HCT116 (cell line): ENCODE measurements around the gene RBM28. TPM values are rescaled to one million over a fixed set of nuclear protein-coding genes. Genes with fewer than 3 reads are reported as not detected.

Experiments used
- ATAC-seq: fragments of 200-7000 bp; cut with Tn5 transposase; 2 replicates; pipeline ENCODE4 v1.9.1; 2020; ENCODE audit warnings: mild to moderate bottlenecking, moderate library complexity
- BruUV-seq: library from RNA; stranded (reverse); fragments of 400-500 nt; replicated peaks from 2 replicates; lab custom pipeline; 2021; lab: Mats Ljungman, UMichigan
- CTCF ChIA-PET: fragments of 300-600 bp; sonication (Branson Sonifier 250); formaldehyde crosslinking; loops from one replicate; lab custom pipeline; 2021; ENCODE audit warnings: antibody characterized with exemption; lab: Charles Lee
- POLR2A ChIA-PET: fragments of 300-600, 350-600 bp; sonication (Branson Sonifier 250); formaldehyde crosslinking; loops from one replicate; lab custom pipeline; 2021; ENCODE audit warnings: antibody characterized with exemption; lab: Charles Lee
- RAD21 ChIA-PET, 2 experiments: fragments of 300-600 bp; sonication (Branson Sonifier 250); formaldehyde crosslinking; loops; one replicate each; lab custom pipeline; 2023; ENCODE audit warnings: low total read pairs in 2 of 2; ENCODE audit not compliant: uncharacterized antibody in 2 of 2, unreplicated experiment in 2 of 2, low non-redundant PET in 1 of 2; lab: Charles Lee
- DNase-seq: peaks from one replicate; pipeline ENCODE4 v3.0.0-alpha.2; 2010; ENCODE audit warnings: low read depth, low spot score
- H2AFZ ChIP-seq: fragments of 200-600 bp; shearing (Covaris generic), sonication (generic); 2 replicates; pipeline ENCODE4 v1.6.1; 2017; ENCODE audit warnings: low read depth, mixed run types, mixed read lengths, antibody characterized with exemption, low read length; ENCODE audit not compliant: poor library complexity, severe bottlenecking
- H3K27ac ChIP-seq: 2 replicates; pipeline ENCODE4 v1.5.1; 2012; ENCODE audit warnings: low read depth, low read length
- H3K27me3 ChIP-seq: fragments of 200-600 bp; sonication (generic); 2 replicates; pipeline ENCODE4 v1.6.1; 2016; ENCODE audit warnings: mixed run types, low read length, mixed read lengths; ENCODE audit not compliant: insufficient read depth
- H3K36me3 ChIP-seq, 2 experiments: fragments of 200-500 bp in 1 of 2; fragments of 200-600 bp in 1 of 2; sonication (Bioruptor generic) in 1 of 2; sonication (generic) in 1 of 2; 2 replicates each; pipeline versions ENCODE4 v1.5.1 to v1.6.1; 2014 to 2016; ENCODE audit warnings: low read length in 2 of 2, inconsistent platforms in 1 of 2, mixed read lengths in 1 of 2, mixed run types in 1 of 2; ENCODE audit not compliant: insufficient read depth in 2 of 2, control insufficient read depth in 1 of 2
- H3K4me1 ChIP-seq, 2 experiments: fragments of 200-600 bp in 1 of 2; sonication (generic) in 1 of 2; 2 replicates each; pipeline versions ENCODE4 v1.5.1 to v1.6.1; 2012 to 2017; ENCODE audit warnings: low read length in 2 of 2, inconsistent platforms in 1 of 2, mild to moderate bottlenecking in 1 of 2, mixed read lengths in 1 of 2, mixed run types in 1 of 2, moderate library complexity in 1 of 2; ENCODE audit not compliant: insufficient read depth in 2 of 2, control insufficient read depth in 1 of 2
- H3K4me2 ChIP-seq: fragments of 200-600 bp; sonication (generic); 2 replicates; pipeline ENCODE4 v1.6.1; 2017; ENCODE audit warnings: mixed run types, low read length, mixed read lengths
- H3K4me3 ChIP-seq, 2 experiments: fragments of 200-600 bp in 1 of 2; sonication (generic) in 1 of 2; replicated peaks in 1 of 2; 2 replicates each; pipeline ENCODE4 v1.5.1; 2011 to 2016; ENCODE audit warnings: low read length in 2 of 2, control low read depth in 1 of 2, low read depth in 1 of 2, mild to moderate bottlenecking in 1 of 2, mixed read lengths in 1 of 2, mixed run types in 1 of 2
- H3K79me2 ChIP-seq: fragments of 200-600 bp; sonication (generic); 2 replicates; pipeline ENCODE4 v1.6.1; 2017; ENCODE audit warnings: mild to moderate bottlenecking, mixed run types, low read length, moderate library complexity, mixed read lengths; ENCODE audit not compliant: insufficient read depth
- H3K9ac ChIP-seq: fragments of 200-600 bp; sonication (generic); 2 replicates; pipeline ENCODE4 v1.6.1; 2016; ENCODE audit warnings: low read length, mixed read lengths
- H3K9me2 ChIP-seq: fragments of 200-600 bp; sonication (generic), shearing (Covaris generic); 2 replicates; pipeline ENCODE4 v1.6.1; 2017; ENCODE audit warnings: mixed run types, mild to moderate bottlenecking, moderate library complexity; ENCODE audit not compliant: insufficient read depth
- H3K9me3 ChIP-seq, 2 experiments: fragments of 200-500 bp in 1 of 2; fragments of 200-600 bp in 1 of 2; sonication (Bioruptor generic) in 1 of 2; sonication (generic) in 1 of 2; 2 replicates each; pipeline ENCODE4 v1.6.1; 2014 to 2017; ENCODE audit warnings: low read length in 2 of 2, mixed read lengths in 2 of 2, inconsistent platforms in 1 of 2, low read depth in 1 of 2, mild to moderate bottlenecking in 1 of 2, mixed run types in 1 of 2, moderate library complexity in 1 of 2; ENCODE audit not compliant: control insufficient read depth in 1 of 2, insufficient read depth in 1 of 2
- H4K20me1 ChIP-seq: fragments of 200-600 bp; sonication (generic), shearing (Covaris generic); 2 replicates; pipeline ENCODE4 v1.6.1; 2017; ENCODE audit warnings: mixed run types, mild to moderate bottlenecking, moderate library complexity; ENCODE audit not compliant: insufficient read depth
- CEBPB ChIP-seq: IDR thresholded peaks from 2 replicates; pipeline ENCODE4 v1.6.1; 2012; ENCODE audit warnings: low read depth
- EGR1 ChIP-seq: IDR thresholded peaks from 2 replicates; pipeline ENCODE4 v1.6.1; 2012; ENCODE audit warnings: low read depth
- ELF1 ChIP-seq: IDR thresholded peaks from 2 replicates; pipeline ENCODE4 v1.6.1; 2012; ENCODE audit warnings: low read depth, borderline replicate concordance
- JUND ChIP-seq: IDR thresholded peaks from 2 replicates; pipeline ENCODE4 v1.6.1; 2012
- POLR2A ChIP-seq: IDR thresholded peaks from 2 replicates; pipeline ENCODE4 v1.7.0; 2011; ENCODE audit warnings: borderline replicate concordance; ENCODE audit not compliant: insufficient read depth, insufficient read length; ENCODE audit errors: extremely low read depth
- POLR2AphosphoS5 ChIP-seq: IDR thresholded peaks from 2 replicates; pipeline ENCODE4 v1.6.1; 2011; ENCODE audit warnings: mild to moderate bottlenecking, low read depth, low read length, moderate library complexity
- RAD21 ChIP-seq: IDR thresholded peaks from 2 replicates; pipeline ENCODE4 v1.6.1; 2012; ENCODE audit warnings: low read depth, mild to moderate bottlenecking
- SIN3A ChIP-seq: IDR thresholded peaks from 2 replicates; pipeline ENCODE4 v1.6.1; 2012; ENCODE audit warnings: low read depth
- SP1 ChIP-seq: IDR thresholded peaks from 2 replicates; pipeline ENCODE4 v1.6.1; 2012; ENCODE audit warnings: low read depth
- SRF ChIP-seq: IDR thresholded peaks from 2 replicates; pipeline ENCODE4 v1.6.1; 2012; ENCODE audit warnings: low read depth
- TCF7L2 ChIP-seq: IDR thresholded peaks from 2 replicates; pipeline ENCODE4 v1.7.0; 2011; ENCODE audit warnings: borderline replicate concordance, inconsistent platforms; ENCODE audit not compliant: insufficient read depth, insufficient read length; ENCODE audit errors: extremely low read depth
- YY1 ChIP-seq: IDR thresholded peaks from 2 replicates; pipeline ENCODE4 v1.6.1; 2011; ENCODE audit warnings: low read length, low read depth, moderate library complexity, mild to moderate bottlenecking; ENCODE audit not compliant: insufficient replicate concordance; ENCODE audit errors: extremely low read depth
- ZFX ChIP-seq: fragments of 450-650 bp; IDR thresholded peaks from 2 replicates; pipeline ENCODE4 v1.6.1; 2017
- ZNF274 ChIP-seq: fragments of 200-500 bp; sonication (Bioruptor generic); IDR thresholded peaks from 2 replicates; pipeline ENCODE4 v1.6.1; 2014; ENCODE audit warnings: mild to moderate bottlenecking, low read depth, low read length, inconsistent platforms
- intact Hi-C: fragments of 100-400 bp; cut with micrococcal nuclease; formaldehyde crosslinking; loops from 2 replicates; pipeline ENCODE4 v1.10.0; 2022
- total RNA-seq: library from RNA; stranded (reverse); gene quantifications from one replicate; pipeline ENCODE4 v1.2.1, GENCODE V29; 2021; ENCODE audit not compliant: unreplicated experiment
- TF ChIP-seq, protein P1 (sequence below): IDR thresholded peaks from 2 replicates; pipeline ENCODE4 v1.6.1; 2012
- TF ChIP-seq, protein P2 (sequence below): IDR thresholded peaks from 2 replicates; pipeline ENCODE4 v1.6.1; 2012; ENCODE audit warnings: low read depth
- TF ChIP-seq, protein P3 (sequence below): IDR thresholded peaks from 2 replicates; pipeline ENCODE4 v1.6.1; 2011; ENCODE audit warnings: mild to moderate bottlenecking, low read length, moderate library complexity; ENCODE audit not compliant: insufficient replicate concordance; ENCODE audit errors: extremely low read depth

RBM28 gene
- total RNA-seq, 1 experiment from 2014 or later, result 66.3 TPM

GRCh38 chr7:128335730-128336129 is 8.0 kb downstream of the RBM28 start:
- Histone ChIP-seq H3K4me2 (no peak overlapping the region), H3K4me1 (no peaks in the 10 kb centered on the region), H3K4me3 (no peak overlapping the region), H3K79me2 (peaks cover 29% of the 10 kb centered on the region), H3K36me3 (peaks cover 72 to 73% of the 10 kb centered on the region in 2 experiments), H4K20me1 (no peaks in the 10 kb centered on the region), H3K27ac (no peak overlapping the region), H2AFZ (no peak overlapping the region), H3K9ac (no peak overlapping the region), H3K27me3 (no peaks in the 10 kb centered on the region), H3K9me2 (no peaks in the 10 kb centered on the region), H3K9me3 (no peaks in the 10 kb centered on the region)
- no peak for ATAC-seq
- TF ChIP-seq EGR1 (no peak), ELF1 (no peak), POLR2AphosphoS5 (no peak), TCF7L2 (no peak), RAD21 (no peak), ZFX (no peak), SIN3A (no peak)
- DNase-seq, result no peak
- intact Hi-C loops, result no loop called here
- RAD21 ChIA-PET, result no interaction called here
- BruUV-seq, result no TSS peak
- CTCF ChIA-PET, result no interaction called here
- POLR2A ChIA-PET, result no interaction called here

DNA sequence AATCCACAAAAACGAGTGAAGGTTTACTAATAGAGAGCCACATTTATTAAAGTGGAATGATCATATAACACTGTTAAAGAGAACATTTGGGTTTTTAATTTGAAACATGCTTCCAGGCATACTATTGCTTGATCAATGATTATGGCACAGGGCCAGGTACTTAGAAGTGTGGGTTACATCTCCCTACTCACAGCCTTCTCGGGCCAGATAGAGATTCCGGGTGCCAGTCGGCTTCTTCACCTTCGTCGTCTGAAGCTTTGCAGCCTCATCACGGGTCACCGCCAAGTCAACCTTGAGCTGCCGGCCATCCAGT is 19.4 kb downstream of the RBM28 start:
- Histone ChIP-seq H3K4me1 (no peaks in the 10 kb centered on the region), H3K9me3 (no peaks in the 10 kb centered on the region), H4K20me1 (no peaks in the 10 kb centered on the region), H3K9ac (no peak overlapping the region), H3K36me3 (peaks cover 23 to 43% of the 10 kb centered on the region in 2 experiments; a peak in 3 of 4 replicates), H3K4me3 (no peak overlapping the region), H2AFZ (no peak overlapping the region), H3K79me2 (no peaks in the 10 kb centered on the region; the same call in 1 of the 2 replicates), H3K27ac (no peak overlapping the region), H3K9me2 (no peaks in the 10 kb centered on the region), H3K27me3 (no peaks in the 10 kb centered on the region), H3K4me2 (no peak overlapping the region)
- ATAC-seq, result no peak
- RAD21 ChIA-PET, result no interaction called here
- intact Hi-C loops, result loop anchor here (5.0 kb wide), 1 partner anchor 187 kb away; no protein-coding TSS in a partner anchor
- BruUV-seq, result no TSS peak
- DNase-seq, result no peak
- POLR2A ChIA-PET, result no interaction called here
- CTCF ChIA-PET, result no interaction called here
- TF ChIP-seq, protein P1, sequence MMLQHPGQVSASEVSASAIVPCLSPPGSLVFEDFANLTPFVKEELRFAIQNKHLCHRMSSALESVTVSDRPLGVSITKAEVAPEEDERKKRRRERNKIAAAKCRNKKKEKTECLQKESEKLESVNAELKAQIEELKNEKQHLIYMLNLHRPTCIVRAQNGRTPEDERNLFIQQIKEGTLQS, result no peak
- TF ChIP-seq, protein P2, sequence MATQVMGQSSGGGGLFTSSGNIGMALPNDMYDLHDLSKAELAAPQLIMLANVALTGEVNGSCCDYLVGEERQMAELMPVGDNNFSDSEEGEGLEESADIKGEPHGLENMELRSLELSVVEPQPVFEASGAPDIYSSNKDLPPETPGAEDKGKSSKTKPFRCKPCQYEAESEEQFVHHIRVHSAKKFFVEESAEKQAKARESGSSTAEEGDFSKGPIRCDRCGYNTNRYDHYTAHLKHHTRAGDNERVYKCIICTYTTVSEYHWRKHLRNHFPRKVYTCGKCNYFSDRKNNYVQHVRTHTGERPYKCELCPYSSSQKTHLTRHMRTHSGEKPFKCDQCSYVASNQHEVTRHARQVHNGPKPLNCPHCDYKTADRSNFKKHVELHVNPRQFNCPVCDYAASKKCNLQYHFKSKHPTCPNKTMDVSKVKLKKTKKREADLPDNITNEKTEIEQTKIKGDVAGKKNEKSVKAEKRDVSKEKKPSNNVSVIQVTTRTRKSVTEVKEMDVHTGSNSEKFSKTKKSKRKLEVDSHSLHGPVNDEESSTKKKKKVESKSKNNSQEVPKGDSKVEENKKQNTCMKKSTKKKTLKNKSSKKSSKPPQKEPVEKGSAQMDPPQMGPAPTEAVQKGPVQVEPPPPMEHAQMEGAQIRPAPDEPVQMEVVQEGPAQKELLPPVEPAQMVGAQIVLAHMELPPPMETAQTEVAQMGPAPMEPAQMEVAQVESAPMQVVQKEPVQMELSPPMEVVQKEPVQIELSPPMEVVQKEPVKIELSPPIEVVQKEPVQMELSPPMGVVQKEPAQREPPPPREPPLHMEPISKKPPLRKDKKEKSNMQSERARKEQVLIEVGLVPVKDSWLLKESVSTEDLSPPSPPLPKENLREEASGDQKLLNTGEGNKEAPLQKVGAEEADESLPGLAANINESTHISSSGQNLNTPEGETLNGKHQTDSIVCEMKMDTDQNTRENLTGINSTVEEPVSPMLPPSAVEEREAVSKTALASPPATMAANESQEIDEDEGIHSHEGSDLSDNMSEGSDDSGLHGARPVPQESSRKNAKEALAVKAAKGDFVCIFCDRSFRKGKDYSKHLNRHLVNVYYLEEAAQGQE, result no peak
- TF ChIP-seq RAD21 (no peak), CEBPB (no peak), POLR2A (no peak), EGR1 (no peak), SRF (no peak), YY1 (no peak), ELF1 (no peak), JUND (no peak), SP1 (no peak), ZNF274 (no peak)
- TF ChIP-seq, protein P3, sequence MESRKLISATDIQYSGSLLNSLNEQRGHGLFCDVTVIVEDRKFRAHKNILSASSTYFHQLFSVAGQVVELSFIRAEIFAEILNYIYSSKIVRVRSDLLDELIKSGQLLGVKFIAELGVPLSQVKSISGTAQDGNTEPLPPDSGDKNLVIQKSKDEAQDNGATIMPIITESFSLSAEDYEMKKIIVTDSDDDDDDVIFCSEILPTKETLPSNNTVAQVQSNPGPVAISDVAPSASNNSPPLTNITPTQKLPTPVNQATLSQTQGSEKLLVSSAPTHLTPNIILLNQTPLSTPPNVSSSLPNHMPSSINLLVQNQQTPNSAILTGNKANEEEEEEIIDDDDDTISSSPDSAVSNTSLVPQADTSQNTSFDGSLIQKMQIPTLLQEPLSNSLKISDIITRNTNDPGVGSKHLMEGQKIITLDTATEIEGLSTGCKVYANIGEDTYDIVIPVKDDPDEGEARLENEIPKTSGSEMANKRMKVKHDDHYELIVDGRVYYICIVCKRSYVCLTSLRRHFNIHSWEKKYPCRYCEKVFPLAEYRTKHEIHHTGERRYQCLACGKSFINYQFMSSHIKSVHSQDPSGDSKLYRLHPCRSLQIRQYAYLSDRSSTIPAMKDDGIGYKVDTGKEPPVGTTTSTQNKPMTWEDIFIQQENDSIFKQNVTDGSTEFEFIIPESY, result no peak
